GM20000 (cell line): ENCODE data around the gene TTC21B.
"Not testable (repeated sequence)": the region's sequence is repeated elsewhere in the genome, so short reads cannot be mapped to it uniquely, and the experiment has no call there.

Experiments
- DNase-seq: peaks from one replicate; pipeline ENCODE4 v3.0.0; 2012; ENCODE audit warnings: low spot score
- TF ChIP-seq, protein P1 (sequence below): IDR thresholded peaks from 2 replicates; pipeline ENCODE4 v1.5.1; 2012; ENCODE audit warnings: mild to moderate bottlenecking, control low read depth; ENCODE audit errors: extremely low read depth, missing control alignments

The TTC21B gene

DNA sequence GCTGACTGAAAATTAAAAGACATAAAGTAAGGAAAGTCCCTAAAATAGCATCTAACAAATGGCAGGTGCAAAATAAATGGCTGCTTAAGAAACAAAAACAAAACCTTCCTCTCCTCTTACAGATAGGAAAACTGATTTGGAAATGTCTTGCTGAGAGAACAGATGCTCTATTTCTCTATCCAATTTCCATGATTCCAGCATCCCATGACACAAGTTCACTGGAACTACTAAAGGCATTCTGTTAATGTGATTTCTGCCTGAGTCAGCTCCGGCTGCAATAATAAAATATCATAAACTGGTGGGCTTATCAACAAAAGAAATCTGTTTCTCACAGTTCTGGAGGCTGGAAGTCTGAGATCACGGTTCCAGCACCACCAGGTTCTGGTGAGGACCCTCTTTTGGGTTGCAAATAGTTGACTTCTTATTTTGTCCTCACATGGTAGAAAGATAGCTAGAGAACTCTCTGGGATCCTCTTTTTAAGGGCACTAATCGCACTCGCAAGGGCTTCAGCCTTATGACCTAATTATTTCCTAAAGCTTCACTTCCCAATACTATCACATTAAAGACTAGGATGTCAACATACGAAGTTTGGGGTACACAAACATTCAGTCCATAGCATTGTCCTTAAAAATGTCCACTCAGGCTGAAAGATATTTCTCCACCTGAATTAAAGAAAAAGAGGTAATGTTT, 81.3 kb downstream of the TTC21B start:
- TF ChIP-seq, protein P1, sequence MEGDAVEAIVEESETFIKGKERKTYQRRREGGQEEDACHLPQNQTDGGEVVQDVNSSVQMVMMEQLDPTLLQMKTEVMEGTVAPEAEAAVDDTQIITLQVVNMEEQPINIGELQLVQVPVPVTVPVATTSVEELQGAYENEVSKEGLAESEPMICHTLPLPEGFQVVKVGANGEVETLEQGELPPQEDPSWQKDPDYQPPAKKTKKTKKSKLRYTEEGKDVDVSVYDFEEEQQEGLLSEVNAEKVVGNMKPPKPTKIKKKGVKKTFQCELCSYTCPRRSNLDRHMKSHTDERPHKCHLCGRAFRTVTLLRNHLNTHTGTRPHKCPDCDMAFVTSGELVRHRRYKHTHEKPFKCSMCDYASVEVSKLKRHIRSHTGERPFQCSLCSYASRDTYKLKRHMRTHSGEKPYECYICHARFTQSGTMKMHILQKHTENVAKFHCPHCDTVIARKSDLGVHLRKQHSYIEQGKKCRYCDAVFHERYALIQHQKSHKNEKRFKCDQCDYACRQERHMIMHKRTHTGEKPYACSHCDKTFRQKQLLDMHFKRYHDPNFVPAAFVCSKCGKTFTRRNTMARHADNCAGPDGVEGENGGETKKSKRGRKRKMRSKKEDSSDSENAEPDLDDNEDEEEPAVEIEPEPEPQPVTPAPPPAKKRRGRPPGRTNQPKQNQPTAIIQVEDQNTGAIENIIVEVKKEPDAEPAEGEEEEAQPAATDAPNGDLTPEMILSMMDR: no peak
- no peak for DNase-seq

DNA sequence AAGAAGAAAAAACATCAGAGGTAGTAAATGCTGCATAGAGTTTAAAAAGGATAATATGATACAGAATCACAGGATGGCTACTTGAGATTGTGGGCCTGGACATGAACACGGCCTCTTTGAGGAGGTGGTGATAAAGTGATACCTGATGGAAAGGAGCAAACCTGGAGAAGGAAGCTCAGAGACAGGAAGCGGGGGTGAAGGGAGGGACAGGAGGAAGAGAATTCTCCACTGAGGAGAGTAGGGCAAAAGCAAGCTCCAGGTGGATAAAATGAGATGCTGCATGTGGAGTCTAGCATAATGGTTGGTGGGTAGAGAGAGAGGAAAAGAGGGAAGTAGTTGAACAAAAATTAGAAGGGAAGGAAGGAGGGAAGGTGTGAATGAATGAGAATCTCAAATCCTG, 82.6 kb downstream of the TTC21B start:
- DNase-seq: no peak
- TF ChIP-seq, protein P1: no peak

DNA sequence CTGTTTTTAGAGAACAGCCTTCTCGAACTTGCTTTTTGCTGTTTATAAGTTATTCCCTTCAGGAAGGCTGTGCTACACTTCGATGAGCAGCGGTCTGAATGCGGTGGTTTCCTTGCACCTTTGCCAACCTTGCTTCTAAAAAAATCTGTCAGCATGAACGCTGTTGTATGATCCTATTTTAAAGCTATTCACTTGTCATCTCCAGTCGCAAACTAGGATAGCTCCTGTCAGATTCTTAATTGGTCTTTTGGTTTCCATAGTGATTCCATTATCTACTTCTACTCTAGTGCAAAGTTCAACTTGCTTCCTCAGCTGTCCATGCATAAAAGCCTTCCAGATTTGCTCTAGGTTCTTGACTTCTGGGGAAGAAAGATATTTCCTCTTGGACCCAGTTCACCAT, 83.2 kb downstream of the TTC21B start:
- no peak for DNase-seq

DNA sequence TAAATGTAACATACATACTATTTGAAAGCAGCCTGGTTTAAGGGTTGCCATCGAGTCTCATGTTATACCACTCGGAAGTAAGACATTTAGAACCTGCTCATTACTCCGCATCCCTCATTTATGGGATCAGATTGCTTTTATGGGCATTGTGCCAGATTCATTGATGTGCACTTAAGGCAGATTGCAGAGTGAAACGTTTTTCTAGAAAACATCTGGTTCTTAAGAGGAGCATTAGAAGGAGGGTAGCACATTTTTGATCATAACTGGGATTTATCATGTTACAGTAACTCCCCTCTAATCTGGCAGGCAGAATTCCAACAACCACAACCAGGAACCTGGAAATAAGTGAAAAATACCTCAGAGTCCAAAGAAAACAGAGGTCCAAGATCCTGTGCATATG, 85.4 kb downstream of the TTC21B start:
- TF ChIP-seq, protein P1: no peak
- no peak for DNase-seq

More for the DNA sequence above, 83.2 kb downstream of the TTC21B start:
- TF ChIP-seq, protein P1: no peak

DNA sequence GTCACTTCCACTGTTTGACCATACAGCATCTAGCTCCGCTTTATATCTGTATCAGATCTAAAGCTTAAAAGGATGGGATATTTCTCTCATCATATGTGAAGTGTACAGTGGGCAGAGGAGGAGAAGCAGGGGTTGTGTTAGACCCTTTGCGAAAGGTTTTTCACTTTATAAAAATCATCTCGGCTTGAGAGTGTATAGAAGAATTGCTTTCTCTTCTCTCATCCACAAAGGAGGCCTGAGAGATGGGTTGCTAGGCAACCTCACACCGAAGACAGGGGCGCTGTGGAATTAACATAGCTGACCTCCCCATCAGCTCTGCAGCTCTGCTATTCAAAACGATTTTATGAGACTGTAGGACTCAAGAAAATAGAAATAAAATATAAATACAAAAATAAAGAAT, 89.3 kb downstream of the TTC21B start:
- TF ChIP-seq, protein P1: no peak

DNA sequence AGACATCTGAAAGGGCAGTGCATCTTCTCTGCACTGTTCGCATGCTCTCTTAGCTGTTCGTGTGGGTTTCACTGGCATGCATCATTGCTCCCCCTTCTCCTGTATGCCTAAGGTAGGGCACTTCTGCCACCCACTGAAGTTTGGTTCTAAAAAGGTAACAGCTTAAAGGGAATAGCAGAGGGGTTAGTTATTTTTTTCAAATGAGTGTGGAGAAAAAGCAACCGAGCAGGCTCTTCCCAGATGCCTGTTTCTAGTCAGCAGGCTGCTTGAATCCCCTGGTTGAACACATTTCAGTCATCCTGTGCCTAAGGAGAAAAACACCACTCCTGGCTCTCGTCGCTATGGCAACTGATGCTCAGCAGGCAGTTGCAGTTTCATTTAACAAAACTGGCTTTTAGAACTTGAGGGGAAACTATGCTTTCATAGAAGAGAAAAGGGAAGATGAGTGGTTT, 89.7 kb downstream of the TTC21B start:
- peak; percentile 10 for DNase-seq
- TF ChIP-seq, protein P1: no peak

More for the DNA sequence above, 89.3 kb downstream of the TTC21B start:
- no peak for DNase-seq

DNA sequence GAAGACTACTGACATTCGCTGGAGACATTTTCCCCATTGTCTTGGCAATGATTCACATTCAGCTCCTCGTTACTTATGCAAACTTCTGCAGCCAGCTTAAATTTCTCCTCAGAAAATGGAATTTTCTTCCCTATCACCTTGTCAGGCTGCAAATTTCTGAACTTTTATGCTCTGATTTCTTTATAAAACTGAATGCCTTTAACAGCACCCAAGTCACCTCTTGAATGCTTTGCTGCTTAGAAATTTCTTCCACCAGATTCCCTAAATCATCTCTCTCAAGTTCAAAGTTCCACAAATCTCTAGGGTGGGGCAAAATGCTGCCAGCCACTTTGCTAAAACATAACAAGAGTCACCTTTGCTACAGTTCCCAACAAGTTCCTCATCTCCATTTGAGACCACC, 92.5 kb downstream of the TTC21B start:
- not testable (repeated sequence) for DNase-seq

DNA sequence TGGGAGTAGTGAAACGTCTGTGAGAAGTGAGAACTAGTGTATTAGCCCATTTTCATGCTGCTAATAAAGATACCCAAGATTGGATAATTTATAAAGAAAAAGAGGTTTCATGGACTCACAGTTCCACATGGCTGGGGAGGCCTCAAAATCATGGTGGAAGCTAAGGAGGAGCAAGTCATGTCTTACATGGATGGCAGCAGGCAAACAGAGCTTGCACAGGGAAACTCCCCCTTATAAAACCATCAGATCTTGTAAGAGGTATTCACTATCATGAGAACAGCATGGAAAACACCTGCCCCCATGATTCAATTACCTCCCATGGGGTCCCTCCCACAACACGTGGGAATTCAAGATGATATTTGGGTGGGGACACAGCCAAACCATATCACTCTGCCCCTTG, 93.9 kb downstream of the TTC21B start:
- not testable (repeated sequence) for DNase-seq
